Pulmonary artery endothelial cell (primary cell): Measurements from ENCODE around the gene SIN3A. TPM values are rescaled to one million over a fixed set of nuclear protein-coding genes. Genes with fewer than 3 reads are reported as not detected.
"Not testable (repeated sequence)": the region's sequence is repeated elsewhere in the genome, so short reads cannot be mapped to it uniquely, and the experiment has no call there.

Experiments used
- DNase-seq: peaks from one replicate; pipeline ENCODE4 v3.0.0-alpha.2; 2011; ENCODE audit warnings: low read depth, low spot score
- total RNA-seq: library from RNA; depleted of rRNA; stranded (reverse); fragments of >200 nt; gene quantifications from 2 replicates; pipeline ENCODE4 v1.2.3, GENCODE V29; 2014

Gene SIN3A
- total RNA-seq, 1 donor from 2014 or later, result 20.8 TPM

- peak; percentile 87 for DNase-seq
Measured at GRCh38 chr15:75450307-75451201, 936 bp downstream of the SIN3A start.

GRCh38 chr15:75449585-75450306, 1.7 kb downstream of the SIN3A start:
- DNase-seq, result no peak

- DNase-seq, result not testable (repeated sequence)
Measured at GRCh38 chr15:75448171-75448570, 3.3 kb downstream of the SIN3A start.

- no peak for DNase-seq
Measured at GRCh38 chr15:75446151-75446550, 5.3 kb downstream of the SIN3A start.

GRCh38 chr15:75445324-75445723, 6.2 kb downstream of the SIN3A start:
- DNase-seq, result not testable (repeated sequence)

- not testable (repeated sequence) for DNase-seq
Measured at GRCh38 chr15:75443972-75444453, 7.5 kb downstream of the SIN3A start.

GRCh38 chr15:75437721-75438120, 13.8 kb downstream of the SIN3A start:
- no peak for DNase-seq

GRCh38 chr15:75436881-75437280, 14.6 kb downstream of the SIN3A start:
- no peak for DNase-seq

- no peak for DNase-seq
Measured at GRCh38 chr15:75431682-75432081, 19.8 kb downstream of the SIN3A start.

GRCh38 chr15:75431270-75431669, 20.2 kb downstream of the SIN3A start:
- DNase-seq, result no peak

GRCh38 chr15:75430259-75430658, 21.2 kb downstream of the SIN3A start:
- no peak for DNase-seq

- DNase-seq, result no peak
Measured at GRCh38 chr15:75428152-75428551, 23.3 kb downstream of the SIN3A start.

- no peak for DNase-seq
Measured at GRCh38 chr15:75425966-75426500, 25.5 kb downstream of the SIN3A start.

GRCh38 chr15:75422554-75422953, 28.9 kb downstream of the SIN3A start:
- DNase-seq, result no peak

GRCh38 chr15:75420698-75421097, 30.8 kb downstream of the SIN3A start:
- DNase-seq, result no peak

- DNase-seq, result no peak
Measured at GRCh38 chr15:75416584-75416983, 34.9 kb downstream of the SIN3A start.

- DNase-seq, result no peak
Measured at GRCh38 chr15:75410196-75410595, 41.3 kb downstream of the SIN3A start.

- no peak for DNase-seq
Measured at GRCh38 chr15:75407083-75407482, 44.4 kb downstream of the SIN3A start.

GRCh38 chr15:75403892-75404291, 47.6 kb downstream of the SIN3A start:
- DNase-seq, result no peak

- no peak for DNase-seq
Measured at GRCh38 chr15:75397494-75397893, 54.0 kb downstream of the SIN3A start.

GRCh38 chr15:75389791-75390382, 61.6 kb downstream of the SIN3A start:
- no peak for DNase-seq

- not testable (repeated sequence) for DNase-seq
Measured at GRCh38 chr15:75383986-75384385, 67.5 kb downstream of the SIN3A start.
